Measurements from ENCODE around the gene AFAP1.

Gene AFAP1

GRCh38 chr4:7901311-7901885 is 38.3 kb downstream of the AFAP1 start:
- CTCF ChIA-PET: interaction anchor here (0.6 to 0.7 kb wide), 2 partner anchors 10 to 527 kb away, joined by 4 to 5 read pairs; no protein-coding TSS in a partner anchor
- H3K4me3 ChIP-seq (ENCODE audit: low read depth, low read length): no peak overlapping the region

More at GRCh38 chr4:7901311-7901885, 38.3 kb downstream of the AFAP1 start:
- TF ChIP-seq ZNF280C (tag by site-specific recombination; IDR thresholded peaks at IDR 0.05) (no peak), PRDM10 (tag by site-specific recombination; IDR thresholded peaks at IDR 0.05) (no peak), ZNF776 (tag by site-specific recombination; IDR thresholded peaks at IDR 0.05; ENCODE audit: borderline replicate concordance) (no peak), ZNF510 (tag by site-specific recombination; IDR thresholded peaks at IDR 0.05; ENCODE audit: insufficient replicate concordance) (no peak), ZNF354C (tag by site-specific recombination; IDR thresholded peaks at IDR 0.05; ENCODE audit: borderline replicate concordance, low read depth) (no peak), BCL11B (tag by site-specific recombination; IDR thresholded peaks at IDR 0.05; ENCODE audit: low read depth) (no peak), ZNF157 (tag by site-specific recombination; IDR thresholded peaks at IDR 0.05) (no peak), ZBTB48 (tag by site-specific recombination; IDR thresholded peaks at IDR 0.05) (no peak), ZNF654 (tag by site-specific recombination; IDR thresholded peaks at IDR 0.05; ENCODE audit: low read depth) (no peak), ZNF26 (tag by site-specific recombination; IDR thresholded peaks at IDR 0.05) (no peak), ZNF184 (tag by site-specific recombination; IDR thresholded peaks at IDR 0.05) (no peak), ZNF426 (tag by site-specific recombination; IDR thresholded peaks at IDR 0.05) (no peak), ZNF768 (tag by site-specific recombination; IDR thresholded peaks at IDR 0.05) (no peak), ZBTB6 (tag by site-specific recombination; IDR thresholded peaks at IDR 0.05) (no peak), ZNF747 (tag by site-specific recombination; IDR thresholded peaks at IDR 0.05) (no peak), ZNF560 (tag by site-specific recombination; IDR thresholded peaks at IDR 0.05; ENCODE audit: borderline replicate concordance) (no peak)
- Histone ChIP-seq H3K27ac (ENCODE audit: extremely low read depth, low read depth, low read length) (no peak overlapping the region), H3K4me1 (ENCODE audit: control insufficient read depth, insufficient read depth, low read length) (no peaks in the 10 kb centered on the region), H3K36me3 (ENCODE audit: control insufficient read depth in 2 of 2, insufficient read depth in 1 of 2, low read length in 2 of 2) (no peaks in the 10 kb centered on the region), H3K9me3 (ENCODE audit: control insufficient read depth, insufficient read depth, low read depth, low read length) (no peaks in the 10 kb centered on the region)
- POLR2A ChIA-PET: no interaction called here
